A549 (cell line): ENCODE data around the gene IL18BP. TPM values are rescaled to one million over a fixed set of nuclear protein-coding genes. Genes with fewer than 3 reads are reported as not detected.

Experiments
- ATAC-seq, 2 experiments: fragments of 200-7000 bp in 1 of 2; fragments of >200 bp in 1 of 2; cut with Nextera tagmentation in 1 of 2; cut with Tn5 transposase in 1 of 2; 3 replicates each; pipeline versions ENCODE4 v1.8.0 to v1.9.1; 2018 to 2020; ENCODE audit warnings: mild to moderate bottlenecking in 1 of 2, moderate library complexity in 1 of 2
- CTCF ChIA-PET: fragments of 300-600 bp; sonication (Branson Sonifier 250); formaldehyde crosslinking; extraction: SDS; loops from one replicate; lab custom pipeline; 2021; ENCODE audit warnings: antibody characterized with exemption, inconsistent platforms; lab: Yijun Ruan, JAX
- POLR2A ChIA-PET: fragments of 350-600 bp; formaldehyde crosslinking; extraction: SDS; loops from one replicate; lab custom pipeline; 2021; ENCODE audit warnings: antibody characterized with exemption, inconsistent platforms; lab: Yijun Ruan, JAX
- DNase-seq, 2 experiments: peaks; one replicate each; pipeline versions ENCODE4 v3.0.0 to v3.0.0-alpha.2; 2011 to 2016; ENCODE audit warnings: low read depth in 1 of 2, low spot score in 1 of 2
- FAIRE-seq: peaks from 2 replicates; lab custom pipeline; 2011; peaks lifted over from hg19 to GRCh38; lab: Jason Lieb, UNC
- H3K27ac ChIP-seq, 2 experiments: fragments of >200 bp; sonication (Bioruptor Twin); formaldehyde crosslinking; 3 replicates each; pipeline ENCODE4 v1.5.1; 2016 to 2017
- H3K4me1 ChIP-seq: fragments of >200 bp; sonication (Bioruptor Twin); formaldehyde crosslinking; 3 replicates; pipeline ENCODE4 v1.6.1; 2016
- H3K4me2 ChIP-seq: fragments of >200 bp; sonication (Bioruptor Twin); formaldehyde crosslinking; 3 replicates; pipeline ENCODE4 v1.6.1; 2016
- H3K4me3 ChIP-seq: fragments of >200 bp; sonication (Bioruptor Twin); formaldehyde crosslinking; 3 replicates; pipeline ENCODE4 v1.5.1; 2016
- H3K9me3 ChIP-seq: fragments of >200 bp; sonication (Bioruptor Twin); formaldehyde crosslinking; 3 replicates; pipeline ENCODE4 v1.6.1; 2016
- CBX2 ChIP-seq: fragments of 200-600 bp; sonication (generic); IDR thresholded peaks from 2 replicates; pipeline ENCODE4 v1.6.1; 2016; ENCODE audit warnings: low read depth, mild to moderate bottlenecking, borderline replicate concordance
- CBX8 ChIP-seq: fragments of 200-600 bp; sonication (generic); IDR thresholded peaks from 2 replicates; pipeline ENCODE4 v1.6.1; 2016
- CHD2 ChIP-seq: fragments of 150-350 bp; IDR thresholded peaks from 2 replicates; pipeline ENCODE4 v1.6.1; 2014; ENCODE audit warnings: low read length; ENCODE audit not compliant: partially characterized antibody
- EP300 ChIP-seq, 2 experiments: fragments of >200 bp; sonication (Bioruptor Twin); formaldehyde crosslinking; IDR thresholded peaks; 2 replicates in 1 of 2; 3 replicates in 1 of 2; pipeline ENCODE4 v1.6.1; 2016 to 2017
- HOXB5 ChIP-seq: fragments of 250-450 bp; sonication (Bioruptor Pico); IDR thresholded peaks from 2 replicates; pipeline ENCODE4 v1.5.0; 2020; ENCODE audit warnings: mild to moderate bottlenecking, moderate library complexity
- JUNB ChIP-seq: fragments of >200 bp; sonication (Bioruptor Twin); formaldehyde crosslinking; IDR thresholded peaks from 2 replicates; pipeline ENCODE4 v1.6.1; 2016
- MAFK ChIP-seq: fragments of 450-650 bp; IDR thresholded peaks from 2 replicates; pipeline ENCODE4 v1.6.1; 2014; ENCODE audit not compliant: partially characterized antibody
- POLR2A ChIP-seq: IDR thresholded peaks from 2 replicates; pipeline ENCODE4 v1.6.1; 2012; ENCODE audit warnings: mild to moderate bottlenecking, low read length
- SMC3 ChIP-seq: fragments of >200 bp; sonication (Bioruptor Twin); formaldehyde crosslinking; IDR thresholded peaks from 3 replicates; pipeline ENCODE4 v1.6.1; 2018; ENCODE audit warnings: inconsistent platforms
- TFCP2L1 ChIP-seq: fragments of 250-450 bp; sonication (Bioruptor Pico); IDR thresholded peaks from 2 replicates; pipeline ENCODE4 v1.5.0; 2021; ENCODE audit warnings: mild to moderate bottlenecking
- ZFP36 ChIP-seq: fragments of 450-650 bp; IDR thresholded peaks from 2 replicates; pipeline ENCODE4 v1.6.1; 2014; ENCODE audit warnings: borderline replicate concordance; ENCODE audit not compliant: partially characterized antibody
- WGBS: methylation state at CpG from one replicate; pipeline ENCODE4 v1.1.6; 2017; ENCODE audit errors: missing lambda C conversion rate; 5-methylcytosine and 5-hydroxymethylcytosine counted together
- polyA plus RNA-seq, 4 experiments: library from polyadenylated mRNA; depleted of rRNA in 3 of 4; stranded (reverse); fragments of >200 nt; fragmentation: RNase III in 1 of 4; extraction: RNeasy Plus Mini Kit Qiagen cat#74134 plus additional on column Dnase treatment in 1 of 4; gene quantifications; 2 replicates in 3 of 4; 3 replicates in 1 of 4; pipeline ENCODE4 v1.2.3, GENCODE V29; 2011 to 2017
- TF ChIP-seq, protein P1 (sequence below): fragments of 200-600 bp; sonication (generic); IDR thresholded peaks from 2 replicates; pipeline ENCODE4 v1.6.1; 2016; ENCODE audit warnings: antibody characterized with exemption, mild to moderate bottlenecking, moderate library complexity
- TF ChIP-seq, protein P2 (sequence below): IDR thresholded peaks from 2 replicates; pipeline ENCODE4 v1.6.1; 2012
- TF ChIP-seq, protein P3 (sequence below): fragments of >200 bp; sonication (Bioruptor Twin); formaldehyde crosslinking; IDR thresholded peaks from 3 replicates; pipeline ENCODE4 v1.6.1; 2016
- TF ChIP-seq, protein P4 (sequence below): fragments of 450-650 bp; IDR thresholded peaks from 2 replicates; pipeline ENCODE4 v1.6.1; 2014; ENCODE audit warnings: antibody characterized with exemption
- TF ChIP-seq, protein P5 (sequence below): IDR thresholded peaks from 2 replicates; pipeline ENCODE4 v1.6.1; 2012

IL18BP gene
- polyA plus RNA-seq, 2 of the 4 experiments (the other 2 are of a cell fraction): 6.0 to 7.6 TPM

DNA sequence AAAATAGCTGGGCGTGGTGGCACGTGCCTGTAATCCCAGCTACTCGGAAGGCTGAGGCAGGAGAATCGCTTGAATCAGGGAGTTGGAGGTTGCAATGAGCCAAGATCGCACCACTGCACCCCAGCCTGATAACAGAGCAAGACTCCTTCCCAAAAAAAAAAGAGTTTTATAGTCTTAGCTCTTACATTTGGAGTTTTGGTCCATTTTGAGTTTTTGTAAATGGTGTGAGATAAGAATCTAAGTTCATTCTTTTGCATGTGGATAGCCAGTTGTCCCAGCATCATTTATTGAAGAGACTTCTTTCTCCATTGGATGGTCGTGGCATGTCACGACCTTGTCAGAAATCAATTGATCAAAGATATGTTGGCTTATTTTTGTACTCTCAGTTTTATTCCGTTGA lies 35.2 kb upstream of the IL18BP start (continued):
- TF ChIP-seq HOXB5 (no peak), SMC3 (no peak), TFCP2L1 (CRISPR knock-in tag) (no peak)
- TF ChIP-seq, all 56 proteins: peak for 0

DNA sequence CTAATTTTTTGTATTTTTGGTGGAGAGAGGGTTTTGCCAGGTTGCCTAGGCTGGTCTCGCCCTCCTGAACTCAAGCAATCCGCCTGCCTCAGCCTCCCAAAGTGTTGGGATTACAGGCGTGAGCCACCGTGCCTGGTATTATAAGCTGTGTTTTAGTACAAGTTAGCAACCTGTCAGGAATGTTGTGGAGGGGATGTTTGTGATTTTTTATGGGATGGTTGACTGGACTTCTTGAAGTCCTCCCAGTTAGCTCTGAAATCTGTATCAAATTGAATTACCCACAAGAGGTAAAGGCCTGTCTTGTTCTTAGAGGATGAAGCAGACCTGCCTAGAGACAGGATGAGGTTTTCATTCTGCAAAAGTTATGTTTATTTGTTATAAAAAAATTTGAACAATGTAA lies 34.1 kb upstream of the IL18BP start:
- H3K4me1 ChIP-seq: peaks cover 31% of the 10 kb centered on the region
- H3K4me2 ChIP-seq: no peak overlapping the region
- ATAC-seq: no peak
- WGBS: 80% methylated on average over 4 of the region's 4 CpGs
- FAIRE-seq: no peak
- H3K27ac ChIP-seq: peak overlapping the region in 1 of 2 experiments; percentile 63; a peak in 3 of 6 replicates
- no peak for DNase-seq
- peaks cover 3% of the 10 kb centered on the region; the same call in 1 of the 3 replicates for H3K9me3 ChIP-seq
- TF ChIP-seq, protein P1, sequence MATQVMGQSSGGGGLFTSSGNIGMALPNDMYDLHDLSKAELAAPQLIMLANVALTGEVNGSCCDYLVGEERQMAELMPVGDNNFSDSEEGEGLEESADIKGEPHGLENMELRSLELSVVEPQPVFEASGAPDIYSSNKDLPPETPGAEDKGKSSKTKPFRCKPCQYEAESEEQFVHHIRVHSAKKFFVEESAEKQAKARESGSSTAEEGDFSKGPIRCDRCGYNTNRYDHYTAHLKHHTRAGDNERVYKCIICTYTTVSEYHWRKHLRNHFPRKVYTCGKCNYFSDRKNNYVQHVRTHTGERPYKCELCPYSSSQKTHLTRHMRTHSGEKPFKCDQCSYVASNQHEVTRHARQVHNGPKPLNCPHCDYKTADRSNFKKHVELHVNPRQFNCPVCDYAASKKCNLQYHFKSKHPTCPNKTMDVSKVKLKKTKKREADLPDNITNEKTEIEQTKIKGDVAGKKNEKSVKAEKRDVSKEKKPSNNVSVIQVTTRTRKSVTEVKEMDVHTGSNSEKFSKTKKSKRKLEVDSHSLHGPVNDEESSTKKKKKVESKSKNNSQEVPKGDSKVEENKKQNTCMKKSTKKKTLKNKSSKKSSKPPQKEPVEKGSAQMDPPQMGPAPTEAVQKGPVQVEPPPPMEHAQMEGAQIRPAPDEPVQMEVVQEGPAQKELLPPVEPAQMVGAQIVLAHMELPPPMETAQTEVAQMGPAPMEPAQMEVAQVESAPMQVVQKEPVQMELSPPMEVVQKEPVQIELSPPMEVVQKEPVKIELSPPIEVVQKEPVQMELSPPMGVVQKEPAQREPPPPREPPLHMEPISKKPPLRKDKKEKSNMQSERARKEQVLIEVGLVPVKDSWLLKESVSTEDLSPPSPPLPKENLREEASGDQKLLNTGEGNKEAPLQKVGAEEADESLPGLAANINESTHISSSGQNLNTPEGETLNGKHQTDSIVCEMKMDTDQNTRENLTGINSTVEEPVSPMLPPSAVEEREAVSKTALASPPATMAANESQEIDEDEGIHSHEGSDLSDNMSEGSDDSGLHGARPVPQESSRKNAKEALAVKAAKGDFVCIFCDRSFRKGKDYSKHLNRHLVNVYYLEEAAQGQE: no peak
- TF ChIP-seq ZFP36 (no peak), POLR2A (no peak), EP300 (IDR thresholded peaks at IDR 0.05) (no peak), TFCP2L1 (CRISPR knock-in tag) (no peak), JUNB (no peak), CBX8 (no peak), CBX2 (no peak)
- TF ChIP-seq, protein P2, sequence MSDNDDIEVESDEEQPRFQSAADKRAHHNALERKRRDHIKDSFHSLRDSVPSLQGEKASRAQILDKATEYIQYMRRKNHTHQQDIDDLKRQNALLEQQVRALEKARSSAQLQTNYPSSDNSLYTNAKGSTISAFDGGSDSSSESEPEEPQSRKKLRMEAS: no peak
- TF ChIP-seq, protein P3, sequence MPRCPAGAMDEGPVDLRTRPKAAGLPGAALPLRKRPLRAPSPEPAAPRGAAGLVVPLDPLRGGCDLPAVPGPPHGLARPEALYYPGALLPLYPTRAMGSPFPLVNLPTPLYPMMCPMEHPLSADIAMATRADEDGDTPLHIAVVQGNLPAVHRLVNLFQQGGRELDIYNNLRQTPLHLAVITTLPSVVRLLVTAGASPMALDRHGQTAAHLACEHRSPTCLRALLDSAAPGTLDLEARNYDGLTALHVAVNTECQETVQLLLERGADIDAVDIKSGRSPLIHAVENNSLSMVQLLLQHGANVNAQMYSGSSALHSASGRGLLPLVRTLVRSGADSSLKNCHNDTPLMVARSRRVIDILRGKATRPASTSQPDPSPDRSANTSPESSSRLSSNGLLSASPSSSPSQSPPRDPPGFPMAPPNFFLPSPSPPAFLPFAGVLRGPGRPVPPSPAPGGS: no peak
- TF ChIP-seq, protein P4, sequence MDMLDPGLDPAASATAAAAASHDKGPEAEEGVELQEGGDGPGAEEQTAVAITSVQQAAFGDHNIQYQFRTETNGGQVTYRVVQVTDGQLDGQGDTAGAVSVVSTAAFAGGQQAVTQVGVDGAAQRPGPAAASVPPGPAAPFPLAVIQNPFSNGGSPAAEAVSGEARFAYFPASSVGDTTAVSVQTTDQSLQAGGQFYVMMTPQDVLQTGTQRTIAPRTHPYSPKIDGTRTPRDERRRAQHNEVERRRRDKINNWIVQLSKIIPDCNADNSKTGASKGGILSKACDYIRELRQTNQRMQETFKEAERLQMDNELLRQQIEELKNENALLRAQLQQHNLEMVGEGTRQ: no peak
- TF ChIP-seq, protein P5, sequence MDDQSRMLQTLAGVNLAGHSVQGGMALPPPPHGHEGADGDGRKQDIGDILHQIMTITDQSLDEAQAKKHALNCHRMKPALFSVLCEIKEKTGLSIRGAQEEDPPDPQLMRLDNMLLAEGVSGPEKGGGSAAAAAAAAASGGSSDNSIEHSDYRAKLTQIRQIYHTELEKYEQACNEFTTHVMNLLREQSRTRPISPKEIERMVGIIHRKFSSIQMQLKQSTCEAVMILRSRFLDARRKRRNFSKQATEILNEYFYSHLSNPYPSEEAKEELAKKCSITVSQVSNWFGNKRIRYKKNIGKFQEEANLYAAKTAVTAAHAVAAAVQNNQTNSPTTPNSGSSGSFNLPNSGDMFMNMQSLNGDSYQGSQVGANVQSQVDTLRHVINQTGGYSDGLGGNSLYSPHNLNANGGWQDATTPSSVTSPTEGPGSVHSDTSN: no peak
- no peak overlapping the region for H3K4me3 ChIP-seq
- CTCF ChIA-PET: interaction anchor here (0.6 to 7.5 kb wide), 6 partner anchors 9 to 467 kb away, joined by 3 to 51 read pairs (median 4); no protein-coding TSS in a partner anchor
- POLR2A ChIA-PET: interaction anchor here (0.7 kb wide), 1 partner anchor 18 kb away, joined by 4 read pairs; no protein-coding TSS in a partner anchor

DNA sequence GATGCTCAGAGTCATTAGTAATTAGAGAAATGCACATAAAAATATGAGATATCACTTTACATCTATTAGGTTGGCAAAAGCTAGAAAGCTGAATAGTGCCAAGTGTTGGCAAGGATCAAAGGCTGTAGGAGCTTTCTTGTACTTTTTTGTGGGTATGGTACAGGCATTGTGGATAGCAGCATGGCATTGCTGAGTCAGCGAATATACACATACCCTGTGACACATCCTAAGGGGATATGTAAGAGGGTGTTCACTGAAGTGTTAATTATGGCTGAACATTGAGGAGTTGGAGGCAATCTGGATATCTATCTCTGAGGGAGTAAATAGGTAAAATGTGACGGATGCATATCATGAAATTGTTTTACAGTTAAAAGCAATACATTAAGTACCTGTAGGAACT lies 27.0 kb upstream of the IL18BP start:
- Histone ChIP-seq H3K4me2 (peak overlapping the region; percentile 19; the same call in 2 of the 3 replicates), H3K27ac (no peak overlapping the region), H3K4me1 (peaks cover 16% of the 10 kb centered on the region), H3K9me3 (no peaks in the 10 kb centered on the region), H3K4me3 (no peak overlapping the region)
- DNase-seq (no peak), ATAC-seq (no peak), FAIRE-seq (no peak)
- ChIA-PET POLR2A (no interaction called here), CTCF (interaction anchor here (1.0 kb wide), 2 partner anchors 15 kb away, joined by 3 read pairs; no protein-coding TSS in a partner anchor)
- TF ChIP-seq MAFK (peak; percentile 99), CHD2 (no peak)
- 72% methylated on average over 2 of the region's 2 CpGs for WGBS
